ENCODE results near the gene SLC22A24. TPM values are rescaled to one million over a fixed set of nuclear protein-coding genes. Genes with fewer than 3 reads are reported as not detected.
"Not testable (repeated sequence)": the region's sequence is repeated elsewhere in the genome, so short reads cannot be mapped to it uniquely, and the experiment has no call there.

SLC22A24 gene, protein sequence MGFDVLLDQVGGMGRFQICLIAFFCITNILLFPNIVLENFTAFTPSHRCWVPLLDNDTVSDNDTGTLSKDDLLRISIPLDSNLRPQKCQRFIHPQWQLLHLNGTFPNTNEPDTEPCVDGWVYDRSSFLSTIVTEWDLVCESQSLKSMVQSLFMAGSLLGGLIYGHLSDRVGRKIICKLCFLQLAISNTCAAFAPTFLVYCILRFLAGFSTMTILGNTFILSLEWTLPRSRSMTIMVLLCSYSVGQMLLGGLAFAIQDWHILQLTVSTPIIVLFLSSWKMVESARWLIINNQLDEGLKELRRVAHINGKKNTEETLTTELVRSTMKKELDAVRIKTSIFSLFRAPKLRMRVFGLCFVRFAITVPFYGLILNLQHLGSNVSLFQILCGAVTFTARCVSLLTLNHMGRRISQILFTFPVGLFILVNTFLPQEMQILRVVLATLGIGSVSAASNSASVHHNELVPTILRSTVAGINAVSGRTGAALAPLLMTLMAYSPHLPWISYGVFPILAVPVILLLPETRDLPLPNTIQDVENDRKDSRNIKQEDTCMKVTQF
- not detected in 2 replicates for total RNA-seq (2014; rRNA removed; shearing (Covaris generic))

DNA sequence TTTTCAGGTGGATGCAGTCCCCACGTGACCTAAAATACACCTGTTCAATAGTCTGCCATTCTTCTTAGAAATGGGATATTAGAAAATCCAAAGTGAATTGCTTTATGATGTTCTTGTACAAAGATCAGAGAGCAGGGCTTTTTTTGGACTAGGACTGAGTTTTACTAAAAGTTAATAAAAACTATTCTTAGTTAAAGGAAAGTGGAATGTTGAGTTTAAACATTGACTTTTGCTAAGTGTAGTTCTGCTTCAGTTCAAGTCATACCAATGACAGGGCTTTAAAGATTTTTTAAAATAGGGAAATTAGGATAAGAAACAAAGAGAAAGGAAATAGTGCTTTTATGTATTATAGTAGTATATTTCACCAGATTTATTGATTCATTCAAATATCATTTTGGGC is at the start of gene SLC22A24:
Gene SLC22A24, minus strand, starts transcription at position 101 of the 400 bp plus-strand sequence. CDS start 442 bp downstream, outside the sequence.
- DNase-seq (ENCODE audit: low spot score), result no peak

DNA sequence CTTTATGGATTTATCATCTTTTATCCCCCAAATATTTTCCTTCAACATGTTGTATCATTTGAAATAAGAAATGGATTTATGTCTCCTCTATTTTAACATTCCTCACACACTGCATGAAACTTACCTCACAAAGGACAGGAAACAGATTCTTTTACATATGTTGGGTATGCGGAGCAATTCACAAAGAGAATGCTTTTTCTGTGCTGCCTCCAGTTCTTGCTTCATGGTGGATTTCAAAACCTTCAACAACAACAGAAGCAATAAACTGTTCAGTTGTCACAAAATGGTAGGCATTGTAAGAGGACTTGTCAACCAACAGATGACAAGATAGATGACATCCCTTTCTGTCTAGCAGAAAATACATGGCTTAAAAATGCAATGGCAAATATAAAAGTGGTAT is 36.5 kb upstream of the SLC22A24 start:
- DNase-seq (ENCODE audit: low spot score), result no peak

DNA sequence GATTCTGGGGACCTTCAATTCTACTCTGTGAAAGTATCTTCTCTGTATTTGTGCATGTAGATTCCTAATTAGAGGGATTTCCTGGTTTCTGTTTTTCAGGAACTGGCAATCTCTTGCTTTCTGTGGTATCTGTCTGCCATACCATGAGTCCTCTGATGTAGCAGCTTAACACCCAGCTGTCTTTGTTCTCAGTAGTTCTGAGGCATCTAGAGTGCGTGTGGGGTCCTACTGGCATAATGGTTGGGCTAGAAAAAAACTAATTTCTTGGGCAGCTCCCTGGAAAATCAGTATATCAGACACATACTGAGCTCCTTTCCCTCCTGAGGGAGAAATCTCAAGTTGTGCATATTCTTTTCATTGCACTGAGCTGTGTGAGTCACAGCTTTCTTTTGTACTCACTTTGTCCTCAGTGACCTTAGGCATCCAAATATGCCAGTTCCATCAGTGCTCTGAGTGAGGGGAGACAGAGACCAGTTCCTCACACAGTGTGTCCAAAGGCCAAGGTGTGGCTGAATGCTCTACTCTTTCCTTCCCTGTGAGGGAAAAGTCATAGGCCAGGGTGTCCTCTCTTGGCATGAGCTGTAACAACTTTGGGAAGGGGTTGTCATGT is 35.5 kb upstream of the SLC22A24 start:
- no peak for DNase-seq (ENCODE audit: low spot score)

DNA sequence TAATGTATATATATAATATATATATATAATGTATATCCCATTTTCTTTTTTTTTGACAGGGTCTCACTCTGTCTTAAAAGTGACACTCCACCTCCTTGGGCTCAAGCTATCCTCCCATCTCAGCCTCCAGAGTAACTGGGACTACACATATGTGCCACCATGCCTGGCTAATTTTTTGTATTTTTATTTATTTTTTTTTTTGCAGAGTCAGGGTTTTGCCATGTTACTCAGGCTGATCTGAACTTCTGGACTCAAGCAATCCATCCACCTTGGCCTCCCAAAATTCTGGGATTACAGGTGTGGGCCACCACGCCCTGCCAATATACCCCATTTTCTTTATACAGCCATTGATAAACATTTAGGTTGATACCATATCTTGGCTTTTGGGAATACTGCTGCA is 33.9 kb upstream of the SLC22A24 start:
- DNase-seq (ENCODE audit: low spot score), result no peak

DNA sequence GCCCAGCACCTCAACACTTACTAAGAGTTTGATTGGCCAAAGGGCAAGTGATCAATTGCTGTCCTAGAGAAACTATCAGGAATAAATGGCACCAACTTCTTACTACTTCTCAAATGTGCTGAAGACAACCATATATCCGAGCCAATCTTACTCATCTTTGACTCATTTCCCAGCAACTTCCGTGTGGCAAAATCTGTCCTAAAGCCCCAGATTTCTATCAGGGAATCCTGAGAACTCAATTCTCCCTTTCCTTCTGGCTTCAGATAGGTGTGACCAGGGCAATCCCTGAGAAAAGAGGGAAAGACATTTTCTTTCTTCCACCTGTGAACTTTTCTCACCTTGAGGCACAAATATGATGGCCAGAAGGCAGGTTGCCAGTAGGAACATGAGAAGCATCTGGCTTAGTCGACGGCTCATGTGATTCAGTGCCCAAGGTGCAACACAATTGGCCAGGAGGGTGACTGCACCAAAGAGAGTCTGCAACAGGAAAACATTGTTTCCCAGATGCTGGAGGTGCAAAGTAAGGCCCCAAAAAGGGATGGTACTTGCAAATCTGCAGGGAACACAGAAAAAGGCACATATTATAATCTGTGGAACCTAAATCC is 21.8 kb upstream of the SLC22A24 start:
- no peak for DNase-seq (ENCODE audit: low spot score)

DNA sequence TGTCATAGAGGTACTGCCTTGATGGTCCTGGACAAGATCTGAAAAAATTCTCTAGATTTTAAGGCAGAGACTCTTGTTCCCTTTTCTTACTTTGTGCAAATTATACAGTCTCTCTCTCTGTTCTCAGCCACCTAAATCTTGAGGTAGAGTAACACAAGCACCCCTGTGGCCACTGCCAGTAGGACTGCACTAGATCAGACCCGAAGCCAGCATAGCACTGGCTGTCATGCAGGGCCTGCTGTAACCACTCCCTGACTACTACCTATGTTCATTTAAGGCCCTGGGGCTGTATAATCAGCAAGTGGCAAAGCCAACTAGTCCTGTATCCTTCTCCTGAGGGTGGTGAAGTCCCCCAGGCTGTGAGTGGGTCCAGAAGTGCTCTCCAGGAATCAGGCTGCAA is 11.8 kb upstream of the SLC22A24 start:
- DNase-seq (ENCODE audit: low spot score), result no peak

DNA sequence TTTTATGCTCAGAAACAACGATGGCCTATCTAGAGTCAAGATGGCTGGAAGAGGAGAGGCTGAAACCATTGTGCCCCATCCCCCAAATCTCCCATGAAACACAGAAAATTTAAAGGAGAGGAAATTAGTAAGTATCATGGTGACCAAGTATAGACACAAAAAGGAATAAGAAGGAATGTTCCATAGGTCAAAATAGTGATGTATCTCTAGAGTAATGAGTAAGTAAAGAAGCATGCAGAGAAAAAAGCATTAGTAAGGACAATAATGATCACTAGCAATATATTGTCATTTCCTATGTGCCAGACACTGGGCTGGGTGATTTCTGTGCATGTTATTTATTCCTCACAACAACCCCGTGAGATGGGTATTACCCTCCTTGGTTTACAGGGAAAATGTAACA is 2.6 kb upstream of the SLC22A24 start:
- no peak for DNase-seq (ENCODE audit: low spot score)

DNA sequence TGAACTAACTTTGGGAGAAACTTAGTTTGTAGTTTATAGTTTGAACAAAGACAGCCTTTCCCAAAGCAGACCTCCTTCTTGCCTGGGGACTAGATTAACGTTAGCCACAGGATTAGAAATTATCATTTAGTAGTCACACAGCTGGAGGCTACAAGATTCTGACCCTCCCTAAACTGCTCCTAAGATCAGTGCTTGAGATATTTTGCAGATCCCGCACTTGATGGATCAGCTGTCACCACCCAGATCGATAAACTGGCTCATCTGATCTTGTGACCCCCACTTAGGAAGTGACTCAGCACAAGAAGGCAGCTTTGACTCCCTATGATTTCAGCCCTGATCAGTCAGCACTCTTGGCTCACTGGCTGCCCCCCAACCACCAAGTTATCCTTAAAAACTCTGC is 1.6 kb downstream of the SLC22A24 start:
- no peak for DNase-seq (ENCODE audit: low spot score)

DNA sequence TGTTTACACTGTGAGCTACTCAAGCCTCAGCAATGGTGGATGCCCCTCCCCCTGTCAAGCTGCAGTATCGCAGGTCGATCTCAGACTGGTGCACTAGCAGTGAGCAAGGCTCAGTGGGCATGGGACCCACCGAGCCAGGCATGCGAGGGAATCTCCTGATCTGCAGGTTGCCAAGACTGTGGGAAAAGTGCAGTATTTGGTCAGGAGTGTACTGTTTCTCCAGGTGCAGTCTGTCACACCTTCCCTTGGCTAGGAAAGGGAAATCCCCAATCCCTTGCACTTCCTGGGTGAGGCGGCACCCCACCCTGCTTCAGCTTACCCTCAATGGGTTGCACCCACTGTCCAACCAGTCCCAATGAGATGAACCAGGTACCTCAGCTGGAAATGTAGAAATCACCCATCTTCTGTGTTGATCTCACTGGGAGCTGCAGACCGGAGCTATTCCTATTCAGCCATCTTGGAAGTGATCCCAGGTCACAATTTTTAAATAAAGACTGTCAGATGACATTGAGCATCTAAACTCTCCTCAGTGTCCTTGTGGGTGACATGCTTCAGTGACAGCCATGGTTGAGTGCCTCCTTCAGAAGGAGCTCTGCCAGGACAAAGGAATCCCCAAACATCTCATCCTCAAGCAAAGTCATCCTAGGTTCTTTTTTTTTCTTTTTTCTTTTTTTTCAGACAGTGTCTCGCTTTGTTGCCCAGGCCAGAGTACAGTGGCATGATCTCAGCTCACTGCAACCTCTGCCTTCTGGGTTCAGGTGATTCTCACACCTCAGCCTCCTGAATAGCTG is 10.8 kb downstream of the SLC22A24 start:
- no peak for DNase-seq (ENCODE audit: low spot score)

DNA sequence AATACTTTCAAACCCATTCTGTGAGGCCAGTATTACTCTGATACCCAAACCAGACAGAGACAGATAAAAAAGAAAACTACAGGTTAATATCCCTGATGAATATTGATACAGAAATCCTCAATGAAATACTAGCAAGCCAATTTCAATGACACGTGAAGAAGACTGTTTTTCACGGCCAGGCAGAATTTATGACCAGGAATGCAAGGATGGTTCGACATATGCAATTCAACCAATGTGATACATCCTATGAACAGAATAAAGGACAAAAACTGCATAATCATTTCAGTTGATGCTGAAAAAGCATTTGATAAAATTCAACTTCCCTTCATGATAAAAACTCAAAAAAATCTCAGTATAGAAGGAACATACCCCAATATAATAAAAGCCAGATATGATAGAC is 44.5 kb downstream of the SLC22A24 start:
- DNase-seq (ENCODE audit: low spot score), result no peak

DNA sequence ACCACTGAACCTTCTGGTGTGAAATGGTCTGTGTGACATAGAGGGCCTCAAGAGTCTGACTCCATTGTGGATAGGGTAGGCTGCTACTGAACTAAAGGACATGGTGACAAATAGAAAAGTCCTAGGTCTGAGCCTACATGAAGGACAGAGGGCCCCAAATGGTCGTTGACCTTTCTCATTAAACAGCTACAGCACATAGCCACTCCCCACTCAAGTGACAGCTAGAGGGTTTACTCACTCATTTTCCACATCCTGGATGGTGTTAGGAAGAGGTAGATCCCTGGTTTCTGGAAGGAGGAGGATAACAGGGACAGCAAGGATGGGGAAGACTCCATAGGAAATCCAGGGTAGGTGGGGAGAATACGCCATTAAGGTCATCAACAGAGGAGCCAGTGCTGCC is 63.3 kb downstream of the SLC22A24 start:
- no peak for DNase-seq (ENCODE audit: low spot score)

DNA sequence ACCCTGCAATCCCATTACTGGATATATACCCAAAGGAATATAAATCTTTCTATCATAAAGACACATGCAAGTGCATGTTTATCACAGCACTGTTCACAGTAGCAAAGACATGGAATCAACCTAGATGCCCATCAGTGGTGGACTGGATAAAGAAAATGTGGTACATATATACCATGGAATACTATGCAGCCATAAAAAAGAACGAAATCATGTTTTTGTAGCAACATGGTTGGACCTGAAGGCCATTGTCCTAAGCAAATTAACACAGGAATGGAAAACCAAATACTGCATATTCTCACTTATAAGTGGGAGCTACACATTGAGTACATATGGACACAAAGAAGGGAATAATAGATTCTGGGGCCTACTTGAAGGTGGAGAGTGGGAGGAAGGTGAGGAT is 97.8 kb downstream of the SLC22A24 start:
- DNase-seq (ENCODE audit: low spot score), result not testable (repeated sequence)

DNA sequence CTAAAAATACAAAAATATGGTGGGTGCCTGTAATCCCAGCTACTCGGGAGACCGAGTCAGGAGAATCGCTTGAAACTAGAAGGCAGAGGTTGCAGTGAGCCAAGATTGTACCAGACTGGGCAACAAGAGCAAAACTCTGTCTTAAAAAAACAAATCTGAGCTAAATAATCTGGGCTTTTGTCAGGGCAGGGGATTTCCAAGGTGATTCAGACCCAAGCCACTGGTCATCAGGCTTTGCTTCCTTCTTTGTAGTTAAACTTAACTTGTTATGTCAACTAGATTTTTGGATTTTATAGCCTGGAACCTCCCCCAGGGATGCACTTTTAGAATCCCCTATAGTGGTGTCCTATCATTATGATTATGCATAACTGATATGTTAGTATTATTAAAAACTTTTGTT is 101.4 kb downstream of the SLC22A24 start:
- no peak for DNase-seq (ENCODE audit: low spot score)

DNA sequence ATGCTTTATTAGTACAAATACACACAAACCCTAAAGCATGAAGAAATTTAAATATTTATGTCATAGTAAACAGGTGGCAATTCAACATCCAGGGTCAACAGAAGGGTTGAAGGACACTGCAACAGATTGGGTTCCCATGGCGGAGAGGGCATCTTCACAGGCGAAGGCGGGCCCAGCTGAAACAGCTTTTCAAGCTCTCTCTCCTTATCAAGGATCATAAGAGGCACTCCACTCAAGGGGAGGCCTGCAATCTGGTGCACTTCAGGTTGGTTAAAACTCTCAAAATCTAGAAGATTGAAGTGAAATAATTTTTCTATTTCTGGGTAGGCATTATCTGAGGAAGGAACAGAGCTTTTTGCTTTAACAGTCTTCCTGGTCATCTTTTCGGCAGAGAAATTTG is 111.6 kb downstream of the SLC22A24 start:
- no peak for DNase-seq (ENCODE audit: low spot score)

Other genes starting within 250 kb of the SLC22A24 start
- gene CHRM1, start 222.9 kb downstream of the SLC22A24 start, total RNA-seq (2014; rRNA removed; shearing (Covaris generic)), result not detected in 2 replicates
- not detected in 2 replicates for gene SLC22A6, start 159.3 kb downstream of the SLC22A24 start, total RNA-seq (2014; rRNA removed; shearing (Covaris generic))
- gene SLC22A8, start 128.4 kb downstream of the SLC22A24 start, total RNA-seq (2014; rRNA removed; shearing (Covaris generic)), result not detected in 2 replicates
- gene SLC22A25, start 99.4 kb upstream of the SLC22A24 start, total RNA-seq (2014; rRNA removed; shearing (Covaris generic)), result not detected in 2 replicates
- gene SLC22A9, start 225.6 kb upstream of the SLC22A24 start, total RNA-seq (2014; rRNA removed; shearing (Covaris generic)), result not detected in 2 replicates

Data from H4 (cell line).